HG03064 (cell line): ENCODE measurements around the gene SFT2D2.

ENCODE experiments used
- ATAC-seq: cut with Tn5 transposase; IDR thresholded peaks from one replicate; pipeline ENCODE4 v1.9.1; 2021; ENCODE audit warnings: low read depth; ENCODE audit not compliant: unreplicated experiment

The SFT2D2 gene

DNA sequence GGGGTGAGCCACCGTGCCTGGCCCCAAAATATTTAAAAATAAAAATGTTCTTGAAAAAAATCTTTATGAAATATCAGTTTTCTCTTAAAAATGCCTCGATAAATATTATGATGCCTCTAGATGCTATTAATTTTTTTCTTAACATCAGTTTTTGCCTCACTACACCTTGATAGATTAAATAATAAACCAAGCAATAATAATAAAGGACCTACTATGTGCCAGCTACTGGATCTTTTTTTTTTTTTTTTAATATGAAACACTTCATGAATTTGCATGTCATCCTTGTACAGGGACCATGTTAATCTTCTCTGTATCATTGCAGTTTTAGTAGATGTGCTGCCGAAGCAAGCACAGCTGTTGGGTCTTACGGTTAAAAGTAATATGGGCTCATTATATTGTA, 37.3 kb downstream of the SFT2D2 start:
- ATAC-seq, result no peak

DNA sequence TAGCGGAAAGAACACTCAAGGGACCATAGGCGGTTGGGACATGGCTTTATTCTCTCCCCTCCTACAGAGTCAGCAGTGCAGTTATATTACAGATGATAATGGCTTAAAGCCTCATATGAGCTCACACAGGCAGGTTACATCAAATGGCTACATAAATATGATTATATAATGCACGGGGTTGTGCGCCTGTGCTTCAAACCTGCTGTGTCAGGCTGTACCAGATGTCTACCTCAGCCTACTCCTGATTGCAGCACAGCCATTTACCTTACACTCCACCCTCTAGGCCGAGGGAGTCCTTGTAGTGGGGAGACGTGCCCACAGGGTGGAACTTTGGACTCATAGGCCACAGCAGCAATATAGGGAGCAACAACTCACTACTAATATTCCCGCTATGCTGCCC, 38.5 kb downstream of the SFT2D2 start:
- no peak for ATAC-seq

DNA sequence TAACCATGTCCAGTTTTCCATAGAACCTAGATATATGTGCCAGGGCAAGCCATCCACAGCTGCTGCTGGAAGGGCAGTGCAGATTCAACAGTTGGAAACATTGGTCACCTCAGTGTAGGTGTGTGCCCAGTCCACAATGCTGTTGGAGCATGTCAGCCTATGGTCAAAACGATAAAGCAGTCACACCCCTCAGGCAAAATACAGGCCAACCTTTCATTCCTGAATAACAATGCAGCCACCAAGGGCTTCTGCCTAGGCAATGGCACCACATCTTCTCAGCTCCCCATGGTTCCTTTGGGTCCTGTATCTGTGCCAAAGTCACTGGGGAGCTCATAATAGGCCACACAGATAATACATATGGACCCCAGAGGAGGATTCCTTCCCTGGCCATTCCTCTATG, 39.8 kb downstream of the SFT2D2 start:
- ATAC-seq, result no peak

DNA sequence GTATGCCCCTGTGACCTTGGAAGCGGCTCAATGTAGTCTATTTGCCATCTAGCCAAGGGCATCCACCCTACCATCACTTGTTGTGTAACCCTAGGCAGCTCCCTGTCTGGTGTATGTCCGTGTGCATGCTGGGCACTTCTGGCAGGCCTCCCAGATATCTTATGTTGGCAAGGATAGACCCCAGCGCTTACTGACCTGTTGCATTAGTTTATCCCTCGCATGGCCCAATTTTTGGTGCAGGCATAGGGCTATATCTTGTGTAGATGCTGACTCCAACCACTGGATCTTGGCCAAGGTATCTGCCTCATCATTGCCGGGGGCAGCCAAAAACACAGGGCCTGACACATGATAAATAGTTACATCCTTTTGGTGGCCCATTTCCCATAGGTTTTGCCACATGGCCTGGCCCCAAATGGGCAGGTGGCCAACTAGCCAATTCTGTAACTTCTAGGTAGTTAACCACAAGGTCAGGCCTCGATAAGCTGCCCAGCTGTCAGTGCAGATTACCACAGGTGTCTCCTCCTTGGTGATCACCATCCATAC, 40.9 kb downstream of the SFT2D2 start:
- no peak for ATAC-seq

DNA sequence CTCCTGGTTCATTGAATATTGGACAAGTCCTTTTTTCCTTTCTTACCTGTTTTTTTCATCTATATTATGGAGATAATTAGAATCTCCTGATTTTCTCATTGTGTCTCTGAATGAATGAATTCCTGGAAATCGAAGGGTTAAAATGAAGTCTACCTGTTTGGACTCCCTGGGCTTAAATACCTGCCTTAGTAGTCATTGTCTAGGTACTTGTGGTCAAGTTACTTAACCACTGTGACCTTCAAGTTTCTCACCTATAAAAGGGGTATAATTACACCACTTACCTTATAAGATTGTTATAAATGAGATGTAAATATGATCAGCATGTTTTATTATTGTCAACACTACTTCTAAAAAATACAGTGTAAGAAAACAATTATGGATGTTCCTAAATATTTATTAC, 45.8 kb downstream of the SFT2D2 start:
- no peak for ATAC-seq

DNA sequence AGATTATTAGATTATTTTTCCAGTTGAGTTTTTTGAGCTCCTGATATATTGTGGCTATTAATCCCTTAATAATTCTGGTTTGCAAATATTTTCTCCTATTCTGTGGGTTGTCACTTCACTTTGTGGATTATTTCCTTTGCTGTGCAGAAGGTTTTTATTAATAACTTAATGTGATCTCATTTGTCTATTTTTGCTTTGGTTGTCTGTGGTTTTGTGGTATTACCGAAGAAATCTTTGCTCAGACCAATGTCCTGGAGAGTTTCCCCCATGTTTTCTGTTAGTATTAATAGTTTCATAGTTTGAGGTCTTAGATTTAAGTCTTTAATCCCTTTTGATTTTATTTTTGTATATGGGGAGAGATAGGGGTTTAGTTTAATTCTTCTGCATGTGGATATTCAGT, 47.8 kb downstream of the SFT2D2 start:
- ATAC-seq, result no peak

DNA sequence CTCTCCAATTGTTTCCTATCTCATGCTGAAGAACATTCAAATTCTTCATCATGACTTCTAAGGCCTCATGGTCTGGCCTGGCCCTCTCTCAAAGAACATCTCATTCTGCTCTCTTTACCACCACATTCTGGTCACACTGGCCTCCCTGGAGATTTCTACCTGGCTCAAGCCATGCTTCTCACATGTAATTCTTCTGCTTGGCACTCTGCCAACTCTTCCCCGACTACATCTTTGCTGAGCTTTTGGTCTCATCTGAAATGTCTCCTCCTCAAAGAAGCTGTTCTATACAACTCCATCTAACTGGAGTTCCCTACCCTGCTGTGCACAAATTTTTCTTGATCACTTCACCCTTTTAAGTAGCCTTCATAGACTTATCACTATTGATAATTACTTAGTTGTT, 53.4 kb downstream of the SFT2D2 start:
- no peak for ATAC-seq

DNA sequence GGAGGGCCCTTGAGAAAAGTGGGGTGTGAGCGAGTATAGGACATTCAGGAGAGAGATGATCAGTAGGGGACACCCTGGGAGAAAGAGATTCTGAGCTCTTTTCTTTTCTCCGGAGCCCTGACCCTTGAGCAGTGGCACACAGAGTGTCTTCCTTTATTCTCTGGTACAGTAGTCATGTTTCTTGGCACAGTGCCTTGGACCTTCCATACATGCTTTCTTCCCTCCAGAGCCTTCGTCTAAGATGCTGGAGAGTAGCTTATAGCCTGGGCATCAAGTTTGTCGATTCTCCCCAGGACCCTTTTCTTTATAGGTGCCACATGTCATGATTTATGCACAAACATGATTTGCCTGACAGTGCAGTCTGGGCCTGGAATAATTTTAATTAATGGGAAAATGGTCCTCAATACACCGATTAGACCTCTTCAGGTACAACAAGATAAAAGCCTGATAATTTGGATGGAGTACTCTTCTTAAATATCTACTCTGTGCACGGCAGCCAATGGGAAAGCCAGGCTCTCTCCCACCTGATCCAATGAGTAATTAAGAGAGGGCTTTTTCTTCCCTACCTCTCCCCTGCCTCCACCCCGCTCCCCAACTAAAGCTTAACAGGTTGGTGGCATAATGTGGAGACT, 54.6 kb downstream of the SFT2D2 start, which contains the start of gene TBX19:
Gene TBX19, plus strand, starts transcription at position 582 of the 632 bp plus-strand sequence. CDS start 214 bp downstream, outside the sequence.
- ATAC-seq, result no peak

DNA sequence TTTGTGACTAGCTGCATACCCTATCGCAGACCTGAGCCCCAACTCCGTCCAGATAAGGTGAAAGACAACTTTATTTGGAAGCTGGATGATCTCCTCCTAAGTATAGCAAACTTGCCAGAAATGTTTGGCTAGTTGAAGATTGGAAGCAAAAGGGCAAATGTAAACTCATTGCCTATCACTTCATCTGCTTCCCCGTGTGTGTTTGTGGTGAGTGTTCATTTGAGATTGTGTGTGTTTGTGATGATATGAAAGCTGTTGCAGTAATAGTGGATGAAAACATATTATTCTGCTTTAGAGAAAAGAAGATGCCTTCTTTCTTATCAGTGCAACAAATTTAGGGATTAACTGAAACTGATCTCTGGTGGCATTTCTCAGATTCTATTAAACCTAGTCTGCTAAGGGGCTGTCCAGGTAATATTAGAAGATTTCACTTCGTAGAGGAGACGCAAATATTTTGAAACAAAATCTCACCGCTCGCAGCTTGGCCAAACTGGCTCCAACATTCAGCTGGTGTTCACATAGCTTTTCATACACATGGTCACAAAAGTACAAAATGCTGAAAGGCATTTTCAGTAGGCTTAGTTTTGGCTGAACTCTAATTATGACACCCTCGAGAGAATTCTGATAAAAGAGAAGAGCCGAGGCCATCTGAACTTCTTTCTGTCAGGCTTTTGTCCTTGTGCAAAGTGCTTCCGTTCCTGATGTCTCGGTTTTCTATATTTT, 56.0 kb downstream of the SFT2D2 start:
- ATAC-seq, result no peak

DNA sequence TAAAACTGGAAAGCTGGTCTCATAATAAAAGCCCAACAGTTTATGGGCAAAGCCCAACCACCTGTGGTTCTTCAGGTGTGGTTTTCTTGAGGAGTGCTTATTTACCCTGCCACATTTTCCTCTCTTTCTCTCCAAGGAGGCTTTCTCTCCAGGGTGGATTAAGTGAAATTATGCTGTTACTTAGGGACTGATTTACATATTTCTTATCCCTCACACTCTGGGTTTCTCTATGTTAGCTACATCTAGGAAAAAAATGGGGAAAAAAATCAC, 59.7 kb downstream of the SFT2D2 start:
- ATAC-seq, result no peak

DNA sequence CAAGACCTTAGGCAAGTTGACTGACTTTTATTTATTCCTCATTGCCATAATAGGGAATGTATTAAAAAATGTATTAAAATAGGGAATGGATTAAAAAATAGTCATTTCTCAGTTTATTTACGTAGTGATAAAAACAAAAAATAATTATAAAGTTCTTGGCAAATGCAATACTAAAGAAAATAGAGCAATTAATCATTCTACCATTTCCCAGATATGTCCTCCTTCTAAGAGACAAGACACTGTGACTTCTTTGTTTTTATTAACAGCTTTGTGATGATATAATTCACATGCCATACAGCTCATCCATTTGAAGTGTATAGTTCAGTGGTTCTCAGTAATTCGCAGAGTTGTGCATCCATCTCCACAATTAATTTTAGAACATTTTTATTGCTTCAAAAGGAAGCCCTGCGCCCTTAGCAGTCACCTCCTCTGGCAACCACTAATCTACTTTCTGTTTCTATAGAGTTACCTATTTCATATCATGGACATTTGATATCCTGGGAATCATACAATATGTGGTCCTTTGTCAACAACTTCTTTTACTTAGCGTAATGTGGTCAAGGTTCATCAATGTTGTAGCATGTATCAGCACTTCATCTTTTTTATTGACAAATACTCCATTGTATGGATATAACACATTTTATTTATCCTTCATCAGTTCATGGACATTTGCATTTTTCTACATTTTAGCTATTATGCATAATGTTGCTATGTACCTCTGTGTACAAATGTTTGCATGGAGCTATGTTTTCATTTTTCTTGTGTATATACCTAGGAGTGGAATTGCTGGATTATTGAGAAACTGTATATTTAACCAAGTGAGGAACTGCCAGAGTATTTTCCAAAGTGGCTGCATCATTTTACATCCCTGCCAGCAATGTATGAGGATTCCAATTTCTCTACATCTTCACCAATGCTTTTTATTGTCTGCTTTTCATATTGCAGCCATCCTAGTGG, 60.4 kb downstream of the SFT2D2 start:
- ATAC-seq, result no peak

DNA sequence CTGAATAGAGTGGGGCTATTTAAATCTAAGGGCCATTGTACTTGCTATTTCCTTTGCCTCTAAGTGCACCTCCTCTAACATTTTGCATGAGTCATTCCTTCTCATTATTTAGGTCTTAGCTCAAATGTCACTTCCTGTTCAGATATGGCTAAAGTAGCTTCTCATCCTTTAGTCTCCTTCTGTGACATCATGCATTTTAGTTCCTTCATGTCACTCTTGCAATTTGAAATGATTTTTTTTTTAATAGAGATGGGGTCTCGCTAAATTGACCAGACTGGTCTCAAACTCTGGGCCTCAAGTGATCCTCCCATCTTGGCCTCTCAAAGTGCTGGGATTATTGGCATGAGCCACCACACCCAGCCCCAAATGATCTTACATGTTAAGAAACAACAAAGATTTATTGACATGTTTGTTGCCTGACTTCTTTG, 61.4 kb downstream of the SFT2D2 start:
- ATAC-seq, result no peak

DNA sequence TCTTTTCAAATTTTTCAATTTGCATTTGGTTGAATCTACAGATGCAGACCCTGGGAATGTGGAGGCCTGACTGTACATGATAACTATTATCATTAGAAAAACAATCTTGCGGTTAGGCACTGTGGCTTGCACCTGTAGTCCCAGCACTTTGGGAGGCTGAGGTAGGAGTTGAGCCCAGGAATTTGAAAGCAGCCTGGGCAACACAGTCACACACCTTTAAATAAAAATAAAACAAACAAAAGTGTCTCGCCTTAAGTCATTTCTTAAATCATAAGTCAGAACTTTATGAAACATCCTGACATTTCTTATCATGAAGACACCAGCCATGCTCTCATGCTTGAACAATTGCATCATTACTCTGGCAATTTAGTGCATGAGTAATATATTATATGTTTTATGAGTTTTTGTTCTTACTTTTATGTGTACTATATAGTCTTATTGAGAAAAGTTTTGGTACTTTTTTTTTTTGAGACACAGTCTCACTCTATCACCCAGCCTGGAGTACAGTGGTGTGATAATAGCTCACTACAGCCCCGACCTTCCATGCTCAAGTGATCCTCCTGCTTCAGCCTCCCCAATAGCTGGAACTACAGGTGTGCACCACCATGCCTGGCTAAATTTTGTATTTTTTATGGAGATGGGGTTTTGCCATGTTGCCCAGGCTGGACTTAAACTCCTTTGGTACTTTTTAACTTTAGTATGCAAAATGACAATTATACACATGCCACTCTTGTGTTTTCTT, 62.7 kb downstream of the SFT2D2 start:
- no peak for ATAC-seq

DNA sequence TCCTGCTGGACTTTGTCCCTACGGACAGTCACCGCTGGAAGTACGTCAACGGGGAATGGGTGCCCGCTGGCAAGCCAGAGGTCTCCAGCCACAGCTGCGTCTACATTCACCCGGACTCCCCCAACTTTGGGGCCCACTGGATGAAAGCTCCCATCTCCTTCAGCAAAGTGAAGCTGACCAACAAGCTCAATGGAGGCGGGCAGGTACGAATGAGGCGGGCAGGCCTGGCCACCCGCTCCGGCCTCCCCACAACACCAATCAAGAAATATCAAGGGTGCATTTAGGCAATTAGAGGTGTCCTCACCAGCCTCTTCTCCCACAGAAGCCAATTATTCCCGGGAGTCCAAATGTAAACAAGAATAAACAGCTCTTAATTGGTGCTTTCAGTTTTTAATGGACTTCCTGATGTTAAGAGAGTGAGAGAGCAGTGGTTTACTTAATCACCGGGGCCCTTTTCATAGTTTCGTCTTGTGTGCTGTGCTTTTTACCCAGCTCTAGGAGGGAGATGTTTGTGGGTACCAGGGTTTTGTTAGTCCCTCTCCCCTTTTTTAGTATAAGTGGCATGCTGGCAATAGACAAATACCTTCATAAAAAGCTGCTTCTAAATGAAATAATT, 65.5 kb downstream of the SFT2D2 start:
- ATAC-seq, result no peak

DNA sequence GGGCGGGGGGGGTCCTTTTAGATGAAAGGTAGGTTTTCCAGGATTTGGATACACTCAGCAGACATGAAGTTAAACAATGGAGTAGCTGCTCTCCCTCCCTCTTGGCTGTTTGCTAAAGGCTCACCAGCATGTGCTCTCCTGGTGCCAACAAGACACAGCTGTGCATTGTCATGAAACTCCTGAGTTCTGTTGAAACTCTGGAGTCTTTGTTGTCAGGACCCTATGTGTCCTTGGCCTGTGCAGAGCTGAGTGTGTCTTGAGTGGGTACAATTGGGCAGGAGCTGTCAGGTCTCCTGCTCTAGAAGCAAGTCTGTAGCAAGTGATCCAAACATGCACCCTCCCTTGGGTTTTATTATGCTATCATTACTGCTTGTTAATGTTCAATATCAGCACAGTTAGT, 67.6 kb downstream of the SFT2D2 start:
- ATAC-seq, result no peak

DNA sequence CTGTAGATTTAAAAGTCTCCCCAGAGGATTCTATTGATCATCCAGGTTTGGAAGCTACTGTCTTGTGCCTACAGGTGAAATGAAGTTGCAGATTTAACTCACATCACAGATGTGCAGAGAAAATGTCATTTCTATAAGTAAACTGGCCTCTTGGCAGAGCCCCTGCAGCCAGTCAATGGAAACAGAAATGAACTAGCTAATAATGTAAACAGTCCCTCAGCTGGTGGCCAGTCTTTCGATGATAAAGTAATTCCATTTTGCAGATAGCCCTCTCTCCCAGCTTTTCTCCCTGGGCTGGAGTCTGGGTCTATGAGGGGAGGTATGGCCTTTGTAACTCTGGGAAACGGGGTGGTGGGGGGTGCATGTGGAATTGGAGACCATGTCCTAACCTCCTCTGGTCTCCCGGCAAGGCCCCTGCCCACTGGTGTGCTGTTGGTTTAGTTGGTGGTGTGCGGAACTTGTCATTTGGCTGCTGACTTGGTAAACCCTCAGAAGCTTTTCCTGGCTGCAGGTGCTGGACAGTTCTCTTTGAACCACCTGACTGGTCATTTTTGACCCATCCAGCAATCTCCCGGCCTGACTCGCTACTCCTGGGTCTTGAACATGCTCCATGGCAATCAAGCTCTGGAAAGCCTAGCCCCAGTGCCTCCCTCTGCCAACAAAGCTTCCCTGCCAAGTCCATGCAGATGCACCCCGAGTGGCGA, 69.8 kb downstream of the SFT2D2 start:
- no peak for ATAC-seq

DNA sequence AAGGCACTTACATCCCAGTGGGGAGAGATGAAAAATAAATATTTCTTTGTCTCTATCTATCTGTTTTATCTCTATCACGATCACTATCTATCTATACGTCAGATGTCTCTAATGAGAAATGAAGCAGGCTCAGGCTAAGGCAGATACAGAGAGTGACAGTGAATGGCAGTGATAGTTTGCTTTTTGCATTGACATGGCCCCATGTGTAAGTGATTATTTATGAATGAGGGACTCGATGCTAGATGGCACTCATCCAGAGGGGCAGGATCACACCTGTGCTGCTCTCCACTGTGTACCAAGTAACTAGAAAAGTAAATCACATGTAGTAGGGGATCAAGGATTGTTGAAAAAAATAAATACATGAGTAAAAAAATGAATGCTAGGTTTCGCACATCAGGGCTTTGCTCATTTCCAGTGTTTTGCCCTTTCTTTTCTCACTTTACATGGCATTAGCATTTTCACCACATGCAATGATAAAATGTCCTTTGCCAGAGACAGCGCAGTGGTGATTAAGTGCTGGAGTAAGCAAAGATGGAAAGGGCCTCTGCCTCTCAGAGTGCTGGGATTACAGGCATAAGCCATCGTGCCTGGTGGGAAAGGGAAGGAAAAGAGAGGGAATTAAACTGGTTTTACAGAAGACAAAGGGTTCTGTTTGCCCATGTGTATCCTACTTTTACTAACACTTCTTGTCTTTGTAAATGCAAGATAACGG, 71.4 kb downstream of the SFT2D2 start:
- ATAC-seq, result no peak

DNA sequence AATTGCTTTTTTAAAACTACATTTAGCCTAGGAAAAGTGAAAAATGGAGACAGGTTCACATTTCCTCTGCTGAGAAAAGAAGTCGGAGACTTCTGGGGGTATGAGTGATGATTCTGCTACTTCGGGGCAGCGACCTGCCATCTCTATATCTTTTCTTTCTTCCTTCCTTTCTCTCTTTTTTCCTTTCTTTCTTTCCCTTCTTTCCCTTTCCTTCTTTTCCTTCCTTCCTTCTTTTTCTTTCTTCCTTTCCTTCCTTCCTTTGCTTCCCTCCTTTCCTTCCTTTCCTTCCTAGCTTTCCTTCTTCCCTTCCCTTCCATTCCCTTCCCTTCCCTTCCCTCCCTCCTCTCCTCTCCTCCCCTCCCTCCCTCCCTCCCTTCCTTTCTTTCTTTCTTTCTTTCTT, 72.6 kb downstream of the SFT2D2 start:
- no peak for ATAC-seq

DNA sequence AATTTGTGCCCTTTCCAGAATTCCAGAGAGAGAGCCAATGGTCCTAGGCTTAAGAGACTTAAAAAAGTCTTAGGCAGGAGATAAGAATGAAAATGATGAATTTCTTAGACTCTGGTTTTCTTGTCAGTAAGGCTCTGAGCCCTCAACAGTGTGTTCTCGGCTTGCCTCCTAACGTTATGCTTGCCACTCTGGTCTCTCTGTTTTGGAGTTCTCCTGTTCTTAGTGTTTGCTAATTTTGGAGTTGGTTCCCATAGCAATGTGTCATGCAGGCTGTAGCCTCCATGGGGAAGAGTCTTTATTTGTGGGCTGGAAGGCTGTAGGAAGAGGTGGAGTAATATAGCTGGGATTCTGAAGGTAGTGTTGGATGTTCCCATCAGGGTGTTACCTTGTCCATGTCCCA, 74.8 kb downstream of the SFT2D2 start:
- ATAC-seq, result no peak
